Activated CD4-positive, alpha-beta T cell treated with anti-CD3 and anti-CD28 coated beads for 1 hour (primary cell): Measurements from ENCODE around the gene GATA3.
"Not testable (repeated sequence)": the region's sequence is repeated elsewhere in the genome, so short reads cannot be mapped to it uniquely, and the experiment has no call there.

Source experiments
- DNase-seq: peaks from one replicate; pipeline ENCODE4 v3.0.0-alpha.2; 2020

GATA3 gene

DNA sequence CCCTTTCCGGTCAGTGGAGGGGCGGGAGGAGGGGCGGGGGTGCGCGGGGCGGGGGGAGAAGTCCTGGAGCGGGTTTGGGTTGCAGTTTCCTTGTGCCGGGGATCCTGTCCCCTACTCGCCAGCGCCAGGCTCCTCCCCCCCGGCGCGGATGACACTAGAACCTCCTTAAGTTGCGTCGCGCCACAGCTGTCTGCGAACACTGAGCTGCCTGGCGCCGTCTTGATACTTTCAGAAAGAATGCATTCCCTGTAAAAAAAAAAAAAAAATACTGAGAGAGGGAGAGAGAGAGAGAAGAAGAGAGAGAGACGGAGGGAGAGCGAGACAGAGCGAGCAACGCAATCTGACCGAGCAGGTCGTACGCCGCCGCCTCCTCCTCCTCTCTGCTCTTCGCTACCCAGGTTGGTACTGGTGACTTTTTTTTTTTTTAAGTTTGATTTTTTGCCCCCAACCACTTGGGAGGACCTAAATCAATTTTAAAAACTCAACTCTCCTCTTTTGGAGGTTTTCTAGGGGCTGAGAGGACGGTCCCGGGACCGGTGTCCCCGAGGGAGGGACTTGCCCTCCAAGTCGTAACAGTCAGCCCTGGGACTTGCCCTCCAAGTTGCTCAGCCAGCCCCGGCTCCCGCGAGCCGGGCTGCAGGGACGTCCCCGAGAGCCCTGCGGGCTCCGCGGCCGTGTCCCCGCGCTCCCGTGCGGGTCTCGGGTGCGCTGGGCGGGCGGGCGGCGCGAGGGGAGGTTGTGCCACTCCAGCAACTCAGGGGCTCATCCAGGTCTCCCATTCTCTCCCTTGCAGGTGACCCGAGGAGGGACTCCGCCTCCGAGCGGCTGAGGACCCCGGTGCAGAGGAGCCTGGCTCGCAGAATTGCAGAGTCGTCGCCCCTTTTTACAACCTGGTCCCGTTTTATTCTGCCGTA is at the start of gene GATA3:
TSS of gene GATA3 (plus strand) at position 195 of the 914 bp plus-strand sequence. CDS start 968 bp downstream, outside the sequence.
- peak; percentile 66 for DNase-seq

DNA sequence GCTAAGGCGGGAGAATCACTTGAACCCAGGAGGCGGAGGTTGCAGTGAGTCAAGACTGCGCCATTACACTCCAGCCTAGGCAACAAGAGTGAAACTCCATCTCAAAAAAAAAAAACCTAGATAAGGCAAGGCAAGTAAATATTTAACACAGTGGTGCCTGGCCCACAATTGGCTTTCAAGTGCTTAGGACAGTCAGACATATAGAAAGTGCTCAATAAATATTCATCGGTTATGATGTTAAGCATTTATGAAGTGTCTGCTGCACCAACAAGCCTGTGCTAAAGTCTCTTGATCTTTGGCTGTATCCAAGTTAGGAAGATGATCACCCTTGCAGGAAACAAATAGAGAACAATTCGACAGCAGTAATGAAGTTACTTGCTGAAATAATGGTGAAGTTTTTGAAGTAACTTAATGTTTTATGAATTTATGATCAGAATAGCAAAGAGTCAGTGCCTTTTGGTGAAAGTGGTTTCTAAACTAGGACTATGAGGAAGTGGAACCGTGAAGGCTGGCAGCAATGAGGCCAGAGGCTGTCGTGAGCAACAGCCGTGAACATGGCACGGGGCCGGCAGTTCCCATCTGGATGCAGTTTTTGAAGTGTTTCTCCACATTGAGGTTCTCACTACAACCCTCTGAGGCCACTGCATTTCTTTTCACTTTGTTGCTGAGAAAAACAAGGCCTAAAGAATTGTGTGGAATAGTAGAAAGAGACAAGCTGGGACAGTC is 48.1 kb upstream of the GATA3 start:
- DNase-seq, result no peak

DNA sequence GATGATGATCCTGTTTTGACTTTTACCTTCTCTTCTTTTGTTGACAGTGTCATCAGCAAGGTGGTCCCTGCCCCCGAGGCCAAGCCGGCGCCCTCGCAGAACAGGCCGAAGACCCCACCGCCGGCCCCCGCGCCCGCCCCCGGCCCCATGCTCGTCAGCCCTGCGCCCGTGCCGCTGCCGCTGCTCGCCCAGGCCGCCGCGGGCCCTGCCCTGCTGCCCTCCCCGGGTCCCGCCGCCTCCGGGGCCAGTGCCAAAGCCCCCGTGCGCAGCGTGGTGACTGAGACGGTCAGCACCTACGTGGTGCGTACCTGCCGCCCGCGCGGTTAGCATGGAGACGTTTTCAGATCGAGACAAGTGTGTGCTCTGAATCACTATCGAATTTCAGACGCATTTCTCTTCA is 45.5 kb upstream of the GATA3 start:
- DNase-seq, result no peak

DNA sequence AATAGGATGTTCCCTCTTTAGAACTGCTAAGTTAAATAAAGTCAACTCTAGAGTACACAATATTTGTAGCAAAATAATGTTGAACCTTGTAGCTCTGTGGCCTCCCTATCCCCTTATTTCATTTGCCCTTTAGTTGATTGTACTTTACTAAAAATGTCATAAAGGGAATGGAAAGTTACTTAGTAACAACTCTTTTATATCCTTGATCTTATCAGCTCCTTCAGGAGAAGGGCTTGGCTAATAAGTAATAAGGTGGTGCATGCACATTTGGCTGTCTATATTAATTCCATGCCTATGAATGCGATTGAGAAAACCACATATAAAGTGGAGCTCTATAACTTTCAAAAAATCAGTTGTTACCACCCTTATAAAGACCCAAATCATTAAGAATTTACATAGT is 41.5 kb upstream of the GATA3 start:
- DNase-seq, result no peak

DNA sequence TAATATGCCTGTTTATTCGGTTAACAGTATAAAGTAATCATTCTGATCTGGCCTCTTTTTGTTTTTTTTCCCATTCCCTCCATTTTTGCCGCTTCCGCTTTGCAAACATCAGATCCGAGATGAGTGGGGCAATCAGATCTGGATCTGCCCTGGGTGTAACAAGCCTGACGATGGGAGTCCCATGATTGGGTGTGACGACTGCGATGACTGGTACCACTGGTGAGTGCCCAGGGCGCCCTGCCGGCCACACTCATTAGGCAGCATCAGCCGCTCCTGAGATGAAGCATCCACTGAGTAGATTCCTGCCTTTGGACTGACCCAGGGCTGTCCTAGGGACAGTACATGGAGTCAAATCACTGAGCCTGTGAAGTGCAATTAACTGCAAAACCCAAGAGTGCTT is 40.9 kb upstream of the GATA3 start:
- no peak for DNase-seq

DNA sequence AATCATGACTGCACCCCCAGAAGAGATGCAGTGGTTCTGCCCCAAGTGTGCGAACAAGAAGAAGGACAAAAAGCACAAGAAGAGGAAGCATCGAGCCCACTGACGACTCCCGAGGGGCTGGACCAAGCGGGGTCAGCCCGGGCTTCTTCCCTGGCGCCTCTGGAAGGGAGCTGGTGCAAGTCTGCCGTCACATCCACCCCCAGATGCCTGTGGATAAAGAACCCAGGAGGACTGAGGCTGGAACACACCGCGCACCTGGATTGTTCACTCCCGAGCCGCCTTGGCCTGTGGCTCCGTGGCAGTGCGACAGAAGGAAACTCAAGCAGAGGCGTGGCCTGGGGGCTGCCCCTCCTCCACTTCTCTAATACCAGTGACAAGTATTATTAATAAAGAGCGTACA is 39.8 kb upstream of the GATA3 start:
- DNase-seq, result no peak

DNA sequence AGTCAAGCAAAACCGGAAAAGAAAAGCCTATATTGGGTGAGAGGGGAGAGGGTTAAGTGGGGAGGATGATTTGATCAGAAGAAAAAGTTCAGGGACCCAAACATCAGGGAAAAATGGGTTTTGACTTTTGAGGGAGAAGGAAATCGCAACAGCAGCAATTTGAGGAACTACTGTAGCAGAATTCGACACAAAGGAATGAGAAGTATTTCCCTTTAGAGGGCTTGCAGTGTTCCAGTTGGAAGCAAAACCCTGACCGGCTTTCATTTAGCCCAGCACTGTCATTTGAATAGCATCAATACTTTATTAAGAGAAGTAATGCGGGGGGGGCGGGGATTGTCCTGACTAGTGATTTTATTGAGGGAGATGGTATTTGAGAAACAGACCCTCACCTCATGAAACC is 37.2 kb upstream of the GATA3 start:
- no peak for DNase-seq

DNA sequence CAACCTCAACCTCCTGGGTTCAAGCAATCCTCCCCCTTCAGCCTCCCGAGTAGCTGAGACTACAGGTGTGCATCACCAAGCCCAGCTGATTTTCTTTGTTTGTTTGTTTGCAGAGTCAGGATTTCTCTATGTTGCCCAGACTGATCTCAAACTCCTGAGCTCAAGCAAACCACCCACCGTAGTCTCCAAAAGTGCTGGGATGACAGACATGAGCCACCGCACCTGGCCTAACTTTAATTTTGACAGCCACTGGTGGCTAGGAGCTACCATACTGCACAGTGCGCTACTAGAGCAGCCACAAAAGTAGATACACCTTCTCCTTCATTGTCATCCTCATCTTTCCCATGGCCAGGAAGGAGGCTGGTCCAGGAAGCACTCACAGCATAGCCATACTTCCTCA is 31.2 kb upstream of the GATA3 start:
- no peak for DNase-seq

DNA sequence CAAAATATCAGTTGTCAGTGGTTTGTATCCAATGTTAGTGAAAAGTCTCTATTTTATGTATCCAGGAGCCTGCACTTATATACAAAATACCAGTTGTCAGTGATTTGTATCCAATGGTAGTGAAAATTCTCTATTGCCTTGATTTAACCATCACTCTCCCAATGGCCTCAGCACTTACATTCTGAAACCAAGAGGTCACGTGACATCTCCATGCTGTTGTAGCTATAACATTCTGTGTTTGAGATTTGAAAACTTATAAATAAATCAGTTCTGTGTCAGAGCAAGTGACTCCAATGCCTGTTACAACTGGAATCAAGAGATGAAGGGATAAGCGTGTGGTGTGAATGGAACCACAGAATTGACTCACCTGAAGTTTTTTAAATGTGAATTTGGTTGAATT is 30.6 kb upstream of the GATA3 start:
- DNase-seq, result no peak

DNA sequence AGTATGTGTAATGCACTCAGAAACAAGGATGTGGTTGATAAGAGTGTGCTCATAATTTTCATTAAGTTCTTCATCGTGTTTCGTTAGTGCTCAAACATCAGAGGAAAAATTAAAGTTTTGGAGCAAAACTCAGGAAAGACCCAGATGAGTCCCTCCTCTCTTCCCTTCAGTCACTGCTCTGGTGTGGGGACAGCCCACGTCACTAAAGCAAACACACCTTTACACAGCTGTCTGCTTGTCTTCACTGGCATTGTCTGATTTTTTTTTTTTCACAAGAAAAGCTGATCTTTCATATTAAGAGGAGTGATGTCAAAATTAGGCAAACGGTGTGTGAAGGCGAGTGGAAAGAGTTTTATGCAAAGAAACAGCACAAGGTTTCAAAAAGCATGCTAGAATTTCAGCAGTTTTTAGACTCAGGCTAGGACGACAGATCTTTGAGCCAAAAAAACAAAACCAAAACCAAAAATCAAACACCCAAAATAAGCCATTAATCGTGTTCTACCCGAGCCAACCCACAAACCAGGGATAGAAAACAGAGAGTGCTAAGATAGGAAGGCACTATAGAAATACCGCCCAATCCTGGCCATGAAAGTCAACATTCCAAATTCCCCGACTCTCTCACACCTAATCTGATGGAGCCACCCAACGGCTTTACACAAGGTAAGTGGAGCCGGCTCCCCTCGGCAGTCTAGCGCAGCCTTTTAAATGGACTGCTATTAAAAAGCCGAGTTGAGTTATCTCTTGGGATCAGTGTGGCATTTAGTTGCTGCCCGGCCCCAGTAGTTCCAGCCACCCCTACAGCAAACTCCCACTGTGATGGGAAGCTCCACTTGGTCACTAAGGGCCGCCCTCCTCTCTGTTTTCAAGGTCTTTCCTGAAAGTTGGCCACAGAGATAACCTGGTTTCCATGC is 27.9 kb upstream of the GATA3 start:
- DNase-seq, result no peak

DNA sequence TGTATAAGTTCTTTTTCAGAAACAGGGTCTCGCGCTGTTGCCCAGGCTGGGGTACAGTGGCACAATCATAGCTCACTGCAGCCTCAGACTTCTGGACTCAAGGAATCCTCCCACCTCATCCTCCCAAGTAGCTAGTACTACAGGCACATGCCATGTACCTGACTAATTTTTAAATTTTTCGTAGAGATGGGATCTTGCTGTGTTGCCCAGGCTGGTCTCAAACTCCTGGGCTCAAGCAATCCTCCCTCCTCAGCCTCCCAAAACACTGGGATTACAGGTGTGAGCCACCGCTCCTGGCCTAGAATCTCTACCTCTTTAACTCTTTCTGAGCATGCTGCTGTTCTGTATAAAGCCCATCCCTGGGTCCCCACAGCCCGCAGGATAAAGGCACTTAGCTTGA is 23.3 kb upstream of the GATA3 start:
- not testable (repeated sequence) for DNase-seq

DNA sequence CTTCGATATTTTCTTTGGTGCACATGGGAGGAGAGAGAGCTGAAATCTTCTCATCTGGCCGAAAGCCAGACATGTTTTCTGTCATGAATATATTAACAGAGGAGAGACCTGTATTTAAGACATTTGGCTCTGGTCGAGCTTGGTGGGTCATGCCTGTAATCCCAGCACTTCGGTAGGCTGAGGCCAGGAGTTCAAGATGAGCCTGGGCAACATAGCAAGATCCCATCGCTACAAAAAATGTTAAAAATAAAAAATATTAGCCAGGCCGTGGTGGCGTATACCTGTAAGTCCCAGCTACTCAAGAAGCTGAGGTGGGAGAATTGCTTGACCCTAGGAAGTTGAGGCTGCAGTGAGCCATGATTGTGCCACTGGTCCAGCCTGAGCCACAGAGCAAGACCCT is 21.9 kb upstream of the GATA3 start:
- DNase-seq, result no peak

DNA sequence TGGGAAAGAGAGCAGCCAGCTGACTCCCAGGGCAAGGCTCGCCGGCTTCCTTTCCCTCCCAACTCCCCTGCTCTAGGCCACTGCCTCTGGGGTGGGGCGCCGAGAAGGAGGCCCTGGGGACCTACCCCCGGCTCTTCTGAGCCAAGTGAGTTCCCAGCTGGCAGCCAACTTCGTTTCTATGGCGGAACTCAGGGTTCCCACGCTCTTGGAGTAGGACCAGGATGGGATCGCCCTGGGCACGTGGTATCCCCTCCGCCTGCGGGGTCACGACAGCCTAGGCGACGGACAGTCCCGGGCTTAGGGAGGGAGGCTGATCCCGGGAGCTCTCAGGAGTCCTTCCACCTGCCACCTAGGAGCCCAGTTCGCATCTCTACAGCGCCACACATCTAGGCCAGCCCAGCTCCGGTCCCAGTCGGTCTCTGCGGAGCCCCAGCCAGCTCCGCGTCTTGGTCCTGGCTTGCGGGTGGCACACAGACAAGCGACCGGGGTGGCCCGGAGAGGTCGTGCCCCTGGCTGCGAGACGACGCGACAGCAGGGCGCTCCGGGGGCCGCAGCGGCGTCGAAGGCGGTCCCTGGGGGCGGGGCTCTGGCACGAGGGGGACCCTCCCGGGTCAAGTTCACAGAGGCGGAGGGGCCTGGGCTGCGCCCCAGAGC is 20.5 kb upstream of the GATA3 start:
- DNase-seq, result no peak

DNA sequence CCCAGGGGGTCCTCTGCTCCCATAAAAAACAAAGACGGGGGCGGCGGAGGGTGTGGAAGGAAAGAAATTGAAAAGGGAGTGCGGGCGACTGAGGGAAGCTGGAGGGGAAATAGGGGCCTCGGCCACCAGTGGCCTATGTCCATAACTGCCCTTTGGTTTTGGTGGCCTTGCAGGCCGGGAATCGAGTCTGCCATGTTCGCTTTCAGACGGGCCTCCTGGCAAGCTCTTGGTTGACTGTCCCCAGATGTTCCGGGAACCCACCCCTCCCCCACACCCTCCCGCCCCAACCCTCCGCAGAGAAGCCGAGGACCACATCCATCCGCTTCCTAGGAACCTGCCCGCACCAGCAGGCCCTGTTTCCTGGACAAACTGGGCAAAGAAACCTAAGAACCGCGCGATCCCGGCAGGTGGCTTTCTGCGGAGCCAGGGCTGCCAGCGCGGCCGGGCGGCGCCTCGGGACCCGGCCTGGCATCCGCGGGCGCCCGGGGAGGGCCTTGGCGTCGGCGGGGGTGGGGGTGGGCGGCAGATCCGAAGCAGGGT is 20.0 kb upstream of the GATA3 start:
- DNase-seq, result no peak

DNA sequence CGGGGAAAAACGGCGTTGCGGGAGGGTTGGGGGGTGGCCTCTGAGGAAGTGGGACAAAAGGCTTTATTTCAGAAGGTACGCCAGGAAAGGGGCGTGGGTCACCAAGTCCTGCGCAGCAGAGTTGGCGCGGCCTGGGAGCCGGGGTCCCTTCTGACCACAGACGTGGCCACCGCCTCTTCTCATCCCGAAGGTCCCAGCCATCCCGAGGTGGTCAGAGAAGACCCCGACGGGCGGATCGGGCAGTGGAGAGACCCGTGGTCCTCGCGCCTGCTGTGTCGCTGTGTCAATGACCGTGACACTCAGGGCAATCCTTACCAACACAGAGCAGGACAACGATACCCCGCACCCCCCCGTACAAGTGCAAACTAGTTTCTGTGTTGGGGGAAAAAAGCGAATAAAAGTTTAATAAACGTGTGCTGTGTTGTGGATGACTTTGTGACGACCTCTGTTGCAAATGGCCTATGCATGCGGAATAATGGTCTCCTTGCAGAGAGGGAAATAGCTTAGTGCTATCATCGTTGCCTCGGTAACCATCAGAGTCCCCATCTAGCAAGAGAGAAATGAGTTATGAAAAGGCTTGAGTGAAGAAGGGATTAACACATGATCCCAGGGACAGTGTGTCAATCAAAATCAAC is 19.4 kb upstream of the GATA3 start:
- DNase-seq, result no peak

DNA sequence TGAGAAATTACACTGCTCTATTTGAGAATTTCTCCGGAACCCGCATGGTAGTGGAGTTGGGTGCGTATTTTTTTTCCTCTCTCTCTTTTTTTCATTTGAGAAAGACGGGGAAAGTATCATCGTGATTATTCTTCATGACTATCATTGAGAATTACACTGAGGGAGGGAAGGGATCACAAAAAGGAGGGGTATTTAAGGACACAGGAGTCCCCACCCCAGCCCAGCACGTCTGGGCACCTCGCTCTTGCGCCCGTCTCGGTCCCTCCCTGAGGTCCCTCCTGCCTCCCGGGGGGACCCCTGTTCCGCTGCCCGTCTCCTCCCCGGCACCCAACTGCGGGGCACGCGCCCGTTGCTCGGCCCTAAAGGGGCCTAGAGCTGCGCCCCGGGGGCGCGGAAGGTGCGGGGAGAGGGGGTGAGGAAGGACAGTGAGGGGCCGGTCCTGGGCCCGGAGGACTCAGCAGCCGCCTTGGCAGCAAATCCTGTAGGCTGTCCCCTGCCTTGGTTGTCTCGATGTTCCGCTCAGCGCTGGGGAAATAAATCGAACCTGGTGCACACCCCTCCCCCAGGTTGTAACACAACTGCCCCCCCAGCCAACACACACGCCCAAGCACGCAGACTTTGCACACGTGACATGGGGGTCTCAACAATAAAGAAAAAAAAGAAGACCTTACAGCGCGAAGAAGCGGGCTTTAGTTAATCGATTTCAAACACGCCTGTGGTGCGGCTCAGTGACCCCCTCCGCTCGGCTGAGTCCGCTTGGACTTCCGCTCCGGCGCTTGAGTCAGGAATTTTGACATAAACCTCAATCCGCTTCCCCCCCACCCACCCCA is 18.6 kb upstream of the GATA3 start:
- no peak for DNase-seq

DNA sequence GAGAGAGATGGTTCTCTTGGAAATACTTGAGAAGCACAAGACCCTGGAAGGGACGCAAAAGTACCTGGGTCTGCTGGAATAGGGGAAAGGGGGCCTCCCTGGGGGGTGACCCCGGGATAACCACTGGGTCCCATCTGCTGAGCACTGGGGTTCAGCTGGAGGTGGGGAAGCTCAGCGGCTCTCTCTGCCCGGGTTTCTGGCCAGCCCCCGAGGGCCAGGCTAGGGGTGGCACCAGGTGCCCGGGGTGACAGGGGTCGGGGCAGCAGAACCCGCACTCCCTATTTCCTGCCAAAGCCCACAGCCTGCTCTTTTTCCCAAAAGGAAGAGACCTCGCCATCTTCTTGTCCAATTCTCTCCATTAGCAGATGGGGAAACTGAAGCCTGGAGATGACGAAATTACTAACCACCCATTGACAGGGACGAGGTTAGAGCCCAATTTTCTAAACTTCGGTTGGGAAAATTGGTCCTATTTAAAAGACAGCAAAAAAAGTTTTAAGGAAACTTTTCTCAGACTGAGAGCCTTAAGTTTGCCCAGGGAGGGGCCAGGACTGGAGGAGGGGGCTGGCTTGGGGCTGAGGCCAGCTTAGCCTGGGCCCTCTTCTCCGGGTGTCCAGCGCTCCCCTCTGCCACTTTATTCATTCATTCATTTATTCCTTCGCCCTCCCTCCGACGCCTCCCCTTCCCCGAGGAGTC is 17.8 kb upstream of the GATA3 start:
- DNase-seq, result no peak

DNA sequence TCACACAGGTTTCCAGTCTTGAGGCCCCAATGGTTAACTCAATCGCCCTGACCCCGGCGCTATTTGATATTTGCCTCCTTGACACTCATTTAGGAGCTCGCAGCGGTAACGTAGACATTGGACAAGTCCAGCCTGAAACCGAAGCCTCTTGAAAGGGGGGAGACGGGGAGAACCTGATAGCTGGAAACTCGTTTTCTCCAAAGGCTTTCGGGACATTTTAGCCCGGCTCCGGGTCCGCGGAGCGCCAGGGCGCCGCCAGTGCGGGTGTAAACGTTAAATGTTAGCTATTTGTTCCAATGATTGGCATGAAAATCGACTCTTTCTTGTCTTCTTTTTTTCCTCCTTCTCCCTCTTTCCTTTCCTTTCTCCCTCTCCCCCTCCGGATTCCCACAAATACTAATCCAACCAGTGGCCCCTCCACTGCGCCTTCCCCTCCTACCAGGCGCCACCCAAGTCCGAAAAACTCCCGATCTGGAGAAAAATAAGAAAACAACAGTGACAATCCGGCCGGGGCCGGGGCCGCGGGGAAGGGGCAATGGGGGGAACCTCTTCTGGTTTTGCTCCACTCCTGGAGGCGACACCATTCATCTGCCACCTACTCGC is 17.2 kb upstream of the GATA3 start:
- no peak for DNase-seq

DNA sequence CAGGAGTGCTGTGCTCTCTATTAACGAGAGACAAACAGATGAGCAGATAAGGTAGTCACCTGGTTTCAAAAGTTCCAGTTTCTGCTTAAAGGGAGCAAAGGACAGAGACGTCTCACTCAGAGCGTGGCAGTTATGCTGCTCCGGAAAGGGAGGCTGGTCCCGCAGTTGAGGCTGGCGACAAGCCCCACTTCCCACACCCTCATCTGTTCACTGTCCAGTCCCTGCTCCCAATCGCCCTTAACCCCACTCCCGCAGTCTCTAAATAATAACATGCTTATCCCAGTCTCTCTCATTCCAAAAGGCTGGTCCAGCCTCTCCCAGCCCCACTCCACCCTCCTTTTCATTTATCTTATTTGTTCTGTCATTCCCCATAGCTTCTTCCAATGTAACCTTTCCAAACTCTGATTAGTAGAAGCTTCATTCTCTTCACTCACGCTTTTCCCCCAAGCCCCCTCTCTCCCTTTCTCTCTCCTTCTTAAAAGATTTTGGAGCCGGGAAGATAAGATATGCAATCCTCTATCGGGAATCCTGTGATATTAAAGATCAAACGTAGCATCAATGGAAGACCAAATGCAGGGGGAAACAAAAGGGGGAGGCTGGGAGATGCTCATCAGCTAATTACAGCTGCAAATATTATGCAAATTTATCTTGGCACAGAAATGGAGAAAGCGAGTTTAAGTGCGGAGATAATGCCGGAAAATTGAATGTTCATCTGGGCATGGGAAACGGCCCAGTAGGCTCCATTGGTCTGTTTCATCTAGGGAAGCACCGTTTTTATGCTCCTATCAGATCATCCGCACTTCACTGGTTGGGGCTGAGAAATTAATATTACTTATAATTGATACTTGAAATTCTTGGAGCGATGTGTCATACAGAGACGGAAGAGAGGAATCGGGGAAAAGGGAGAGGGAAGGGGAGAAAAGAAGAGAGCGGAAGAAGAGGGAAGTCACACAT is 16.3 kb upstream of the GATA3 start:
- DNase-seq, result no peak
